Kidney (tissue), 14 donors: ENCODE results near the gene RHEB. TPM values are rescaled to one million over a fixed set of nuclear protein-coding genes. Genes with fewer than 3 reads are reported as not detected.

ENCODE experiments used
- DNase-seq, 5 donors: peaks; one replicate each; pipeline ENCODE4 v3.0.0-alpha.2; 2013 to 2020
- FAIRE-seq: peaks from 2 replicates; lab custom pipeline; 2012; peaks lifted over from hg19 to GRCh38; lab: Jason Lieb, UNC
- H3K27ac ChIP-seq, 2 donors: one replicate each; pipeline ENCODE4 v1.7.0; 2013; ENCODE audit warnings: low read depth in 2 of 2, low read length in 2 of 2, inconsistent platforms in 1 of 2
- H3K27me3 ChIP-seq: one replicate; pipeline ENCODE4 v1.7.1; 2013; ENCODE audit warnings: low read length, inconsistent platforms; ENCODE audit not compliant: control insufficient read depth, insufficient read depth
- H3K36me3 ChIP-seq, 3 donors: one replicate each; pipeline versions ENCODE4 v1.7.0 to v1.7.1; 2013; ENCODE audit warnings: low read length in 3 of 3, control low read depth in 1 of 3, inconsistent platforms in 1 of 3; ENCODE audit not compliant: insufficient read depth in 3 of 3, control insufficient read depth in 2 of 3
- H3K4me1 ChIP-seq, 3 donors: one replicate each; pipeline versions ENCODE4 v1.7.0 to v1.7.1; 2013; ENCODE audit warnings: low read length in 3 of 3, inconsistent platforms in 1 of 3, low read depth in 1 of 3; ENCODE audit not compliant: control insufficient read depth in 2 of 3, insufficient read depth in 2 of 3
- H3K4me3 ChIP-seq, 3 donors: one replicate each; pipeline versions ENCODE4 v1.7.0 to v1.8.1; 2013; ENCODE audit warnings: low read length in 3 of 3, control low read depth in 1 of 3, inconsistent platforms in 1 of 3
- H3K9ac ChIP-seq, 3 donors: one replicate each; pipeline versions ENCODE4 v1.7.0 to v1.7.1; 2013; ENCODE audit warnings: low read length in 3 of 3, control low read depth in 1 of 3, inconsistent platforms in 1 of 3
- H3K9me3 ChIP-seq, 3 donors: one replicate each; pipeline versions ENCODE4 v1.7.0 to v1.7.1; 2013; ENCODE audit warnings: low read length in 3 of 3, control low read depth in 1 of 3, inconsistent platforms in 1 of 3; ENCODE audit not compliant: control insufficient read depth in 2 of 3, insufficient read depth in 1 of 3
- CTCF ChIP-seq: IDR thresholded peaks from 3 replicates; pipeline ENCODE4 v1.5.1; 2012; ENCODE audit warnings: mild to moderate bottlenecking, moderate library complexity, borderline replicate concordance; ENCODE audit not compliant: insufficient read depth; ENCODE audit errors: extremely low read depth
- intact Hi-C: fragments of 100-400 bp; cut with DNase I; formaldehyde crosslinking; loops from one replicate; pipeline ENCODE4 v1.11.1; 2022
- polyA plus RNA-seq: library from polyadenylated mRNA; stranded (reverse); fragments of 350-450 nt; fragmentation: Illumina TruSeq; extraction: RNeasy Lipid Tissue Mini Kit (QIAGEN cat#74804); gene quantifications from one replicate; pipeline ENCODE4 v1.2.3, GENCODE V29; 2014; ENCODE audit warnings: low read depth, low replicate concordance; ENCODE audit not compliant: insufficient read depth
- total RNA-seq: library from RNA; stranded (reverse); fragmentation: NEBNext Ultra II Directional; extraction: Animal tissue kit (Norgen Biotek cat#: 25700); gene quantifications from one replicate; pipeline ENCODE4 v1.2.1, GENCODE V29; 2021
- donor health status: control.
- donor health status: control.
- donor health status: control.
- donor health status: control.
- donor health status: control.
- donor health status: DM: yes; HTN: yes; CAD: no.
- donor health status: Normal renal cell carcinoma (clear cell type).

RHEB gene
- total and polyA plus RNA-seq, 2 donors from 2014 or later: 92.7 to 123 TPM

- FAIRE-seq: no peak
These were observed 29.1 kb downstream of the RHEB start for GRCh38 chr7:151490456-151491105.

GRCh38 chr7:151489498-151489897 is 30.2 kb downstream of the RHEB start:
- DNase-seq (no peak), FAIRE-seq (no peak)
- Histone ChIP-seq H3K9me3 (no peaks in the 10 kb centered on the region), H3K4me1 (peaks cover 0 to 4% (median 2%) of the 10 kb centered on the region in 3 donors), H3K4me3 (no peak overlapping the region), H3K27ac (no peak overlapping the region), H3K36me3 (peaks cover 3 to 17% (median 17%) of the 10 kb centered on the region in 3 donors), H3K9ac (no peak overlapping the region), H3K27me3 (no peaks in the 10 kb centered on the region)
- intact Hi-C loops: no loop called here
- no peak for TF ChIP-seq CTCF

More at GRCh38 chr7:151490456-151491105, 29.1 kb downstream of the RHEB start:
- Histone ChIP-seq H3K9me3 (no peaks in the 10 kb centered on the region), H3K27me3 (no peaks in the 10 kb centered on the region), H3K9ac (no peak overlapping the region), H3K27ac (no peak overlapping the region), H3K4me3 (no peak overlapping the region), H3K4me1 (peaks cover 0 to 2% (median 2%) of the 10 kb centered on the region in 3 donors), H3K36me3 (peaks cover 3 to 17% (median 14%) of the 10 kb centered on the region in 3 donors)
- no peak for DNase-seq
- no peak for TF ChIP-seq CTCF
- intact Hi-C loops: no loop called here

- H3K4me1 ChIP-seq: peaks cover 0 to 4% (median 2%) of the 10 kb centered on the region in 3 donors
- no peaks in the 10 kb centered on the region for H3K9me3 ChIP-seq
- no peak for DNase-seq
- peaks cover 3 to 28% (median 19%) of the 10 kb centered on the region in 3 donors for H3K36me3 ChIP-seq
- FAIRE-seq: no peak
- intact Hi-C loops: no loop called here
- no peak overlapping the region for H3K4me3 ChIP-seq
- no peak for TF ChIP-seq CTCF
- H3K9ac ChIP-seq: no peak overlapping the region
- H3K27ac ChIP-seq: no peak overlapping the region
- no peaks in the 10 kb centered on the region for H3K27me3 ChIP-seq
These were observed 31.6 kb downstream of the RHEB start for GRCh38 chr7:151488096-151488495.

- FAIRE-seq: no peak
- no peaks in the 10 kb centered on the region for H3K27me3 ChIP-seq
- peaks cover 0 to 4% (median 2%) of the 10 kb centered on the region in 3 donors for H3K4me1 ChIP-seq
- H3K9me3 ChIP-seq: no peaks in the 10 kb centered on the region
- TF ChIP-seq CTCF: no peak
- peaks cover 3 to 36% (median 24%) of the 10 kb centered on the region in 3 donors for H3K36me3 ChIP-seq
- H3K27ac ChIP-seq: no peak overlapping the region
- no peak overlapping the region for H3K9ac ChIP-seq
- no peak overlapping the region for H3K4me3 ChIP-seq
- DNase-seq: no peak
- intact Hi-C loops: no loop called here
These were observed 32.5 kb downstream of the RHEB start for GRCh38 chr7:151487228-151487627.
